H1 (cell line): Measurements from ENCODE around the gene TRIM67. TPM values are rescaled to one million over a fixed set of nuclear protein-coding genes. Genes with fewer than 3 reads are reported as not detected.

Experiments used
- CTCF ChIA-PET: fragments of 300-600 bp; sonication (Branson Sonifier 250); formaldehyde crosslinking; loops from one replicate; lab custom pipeline; 2021; ENCODE audit not compliant: partially characterized antibody; lab: Charles Lee
- POLR2A ChIA-PET: fragments of 300-600 bp; sonication (Branson Sonifier 250); formaldehyde crosslinking; loops from one replicate; lab custom pipeline; 2021; ENCODE audit warnings: inconsistent platforms; ENCODE audit not compliant: partially characterized antibody; lab: Charles Lee
- DNase-seq, 2 experiments: peaks; one replicate each; pipeline versions ENCODE4 v3.0.0 to v3.0.0-alpha.2; 2010 to 2022; ENCODE audit warnings: low spot score in 2 of 2, low read depth in 1 of 2, mixed read lengths in 1 of 2
- FAIRE-seq: peaks from 2 replicates; lab custom pipeline; 2011; peaks lifted over from hg19 to GRCh38; lab: Jason Lieb, UNC
- H2AFZ ChIP-seq: 2 replicates; pipeline ENCODE4 v1.8.1; 2012; ENCODE audit warnings: low read length, inconsistent platforms
- H2AK5ac ChIP-seq: 2 replicates; pipeline ENCODE4 v1.6.1; 2013; ENCODE audit warnings: low read depth, low read length
- H2BK120ac ChIP-seq: replicated peaks from 2 replicates; pipeline ENCODE3; 2013; ENCODE audit warnings: low read depth, low read length, inconsistent platforms
- H2BK12ac ChIP-seq: 2 replicates; pipeline ENCODE4 v1.6.1; 2013; ENCODE audit warnings: low read depth, low read length
- H2BK15ac ChIP-seq: 2 replicates; pipeline ENCODE4 v1.6.1; 2013; ENCODE audit warnings: low read length
- H2BK20ac ChIP-seq: 2 replicates; pipeline ENCODE4 v1.6.1; 2013; ENCODE audit warnings: low read length
- H2BK5ac ChIP-seq: 2 replicates; pipeline ENCODE4 v1.6.1; 2013; ENCODE audit warnings: low read depth, low read length
- H3K14ac ChIP-seq: 2 replicates; pipeline ENCODE4 v1.6.1; 2013; ENCODE audit warnings: inconsistent platforms; ENCODE audit not compliant: insufficient read length
- H3K18ac ChIP-seq: 2 replicates; pipeline ENCODE4 v1.6.1; 2013; ENCODE audit warnings: low read length; ENCODE audit errors: extremely low read depth
- H3K23ac ChIP-seq: 2 replicates; pipeline ENCODE4 v1.6.1; 2013; ENCODE audit warnings: inconsistent platforms; ENCODE audit not compliant: insufficient read length
- H3K23me2 ChIP-seq: 2 replicates; pipeline ENCODE4 v1.6.1; 2013; ENCODE audit warnings: low read depth, low read length
- H3K27ac ChIP-seq: 2 replicates; pipeline ENCODE4 v1.6.1; 2011; ENCODE audit warnings: low read depth, low read length, inconsistent platforms
- H3K27me3 ChIP-seq, 4 experiments: replicated peaks in 1 of 4; 1 replicate in 1 of 4; 2 replicates in 3 of 4; pipeline versions ENCODE4 v1.6.1 to v1.8.1; 2011 to 2013; ENCODE audit warnings: low read length in 3 of 4, mild to moderate bottlenecking in 3 of 4, inconsistent platforms in 2 of 4, mixed read lengths in 2 of 4, moderate library complexity in 1 of 4; ENCODE audit not compliant: control insufficient read depth in 3 of 4, insufficient read depth in 3 of 4; ENCODE audit errors: extremely low read depth in 1 of 4
- H3K36me3 ChIP-seq, 4 experiments: 2 replicates each; pipeline versions ENCODE4 v1.6.1 to v1.8.1; 2011 to 2013; ENCODE audit warnings: mild to moderate bottlenecking in 4 of 4, low read length in 3 of 4, moderate library complexity in 2 of 4, control low read depth in 1 of 4, inconsistent platforms in 1 of 4; ENCODE audit not compliant: insufficient read depth in 4 of 4, control insufficient read depth in 2 of 4
- H3K4ac ChIP-seq: replicated peaks from 2 replicates; pipeline ENCODE3; 2013; ENCODE audit warnings: low read length, low read depth, mixed read lengths, inconsistent platforms; ENCODE audit not compliant: insufficient read length
- H3K4me1 ChIP-seq, 4 experiments: replicated peaks in 1 of 4; 1 replicate in 1 of 4; 2 replicates in 3 of 4; pipeline versions ENCODE4 v1.6.1 to v1.8.1; 2011 to 2013; ENCODE audit warnings: low read length in 3 of 4, inconsistent platforms in 2 of 4, mixed read lengths in 1 of 4; ENCODE audit not compliant: insufficient read depth in 4 of 4, control insufficient read depth in 3 of 4
- H3K4me2 ChIP-seq, 2 experiments: 2 replicates each; pipeline versions ENCODE4 v1.6.1 to v1.8.1; 2011 to 2013; ENCODE audit warnings: low read depth in 2 of 2, low read length in 2 of 2, control low read depth in 1 of 2, inconsistent platforms in 1 of 2, mild to moderate bottlenecking in 1 of 2; ENCODE audit not compliant: insufficient read depth in 1 of 2
- H3K4me3 ChIP-seq, 4 experiments: fragments of 200-600, 300-600 bp in 1 of 4; sonication (generic), shearing (Covaris generic), sonication (Bioruptor Twin) in 1 of 4; 2 replicates each; pipeline versions ENCODE4 v1.5.1 to v1.8.1; 2011 to 2016; ENCODE audit warnings: low read length in 4 of 4, low read depth in 3 of 4, control low read depth in 2 of 4, inconsistent platforms in 2 of 4, mild to moderate bottlenecking in 2 of 4, mixed read lengths in 1 of 4, moderate library complexity in 1 of 4; ENCODE audit not compliant: insufficient read depth in 2 of 4; ENCODE audit errors: extremely low read depth in 1 of 4
- H3K56ac ChIP-seq: replicated peaks from 2 replicates; pipeline ENCODE3; 2013; ENCODE audit warnings: low read depth, mild to moderate bottlenecking, mixed read lengths, low read length, inconsistent platforms; ENCODE audit not compliant: insufficient read length
- H3K79me1 ChIP-seq: 2 replicates; pipeline ENCODE4 v1.6.1; 2013; ENCODE audit warnings: low read depth, low read length, control low read depth
- H3K79me2 ChIP-seq, 2 experiments: 2 replicates each; pipeline versions ENCODE4 v1.6.1 to v1.8.1; 2012 to 2013; ENCODE audit warnings: low read length in 2 of 2, mild to moderate bottlenecking in 2 of 2, inconsistent platforms in 1 of 2; ENCODE audit not compliant: insufficient read depth in 2 of 2, control insufficient read depth in 1 of 2
- H3K9ac ChIP-seq, 4 experiments: replicated peaks in 1 of 4; 1 replicate in 1 of 4; 2 replicates in 3 of 4; pipeline versions ENCODE4 v1.6.1 to v1.8.1; 2011 to 2013; ENCODE audit warnings: low read depth in 3 of 4, low read length in 3 of 4, control low read depth in 2 of 4, mild to moderate bottlenecking in 2 of 4, moderate library complexity in 2 of 4, inconsistent platforms in 1 of 4; ENCODE audit errors: extremely low read depth in 1 of 4
- H3K9me3 ChIP-seq, 2 experiments: 2 replicates each; pipeline versions ENCODE4 v1.6.1 to v1.8.1; 2012 to 2013; ENCODE audit warnings: mild to moderate bottlenecking in 2 of 2, moderate library complexity in 2 of 2, control low read depth in 1 of 2, inconsistent platforms in 1 of 2, low read depth in 1 of 2, low read length in 1 of 2, mixed read lengths in 1 of 2; ENCODE audit not compliant: insufficient read depth in 2 of 2
- H4K20me1 ChIP-seq, 2 experiments: replicated peaks in 1 of 2; 2 replicates each; pipeline versions ENCODE3 to v1.8.1; 2011 to 2013; ENCODE audit warnings: inconsistent platforms in 2 of 2, low read length in 2 of 2, mild to moderate bottlenecking in 1 of 2; ENCODE audit not compliant: insufficient read depth in 2 of 2, control insufficient read depth in 1 of 2
- H4K5ac ChIP-seq: 2 replicates; pipeline ENCODE4 v1.6.1; 2013; ENCODE audit warnings: low read length, low read depth, mixed read lengths, inconsistent platforms; ENCODE audit not compliant: insufficient read length
- H4K8ac ChIP-seq: 2 replicates; pipeline ENCODE4 v1.8.0; 2013; ENCODE audit warnings: mild to moderate bottlenecking, moderate library complexity, low read length, inconsistent platforms; ENCODE audit not compliant: insufficient read depth; ENCODE audit errors: extremely low read depth
- H4K91ac ChIP-seq: replicated peaks from 2 replicates; pipeline ENCODE3; 2013; ENCODE audit warnings: low read length, mixed read lengths, inconsistent platforms; ENCODE audit not compliant: insufficient read length
- ASH2L ChIP-seq: fragments of 200-600, 300-600 bp; sonication (generic); IDR thresholded peaks from one replicate; pipeline ENCODE4 v1.7.1; 2017; ENCODE audit warnings: low read length
- CEBPB ChIP-seq: IDR thresholded peaks from 2 replicates; pipeline ENCODE4 v1.6.1; 2012; ENCODE audit warnings: low read depth, low read length
- CHD1 ChIP-seq: IDR thresholded peaks from 2 replicates; pipeline ENCODE4 v1.6.1; 2012; ENCODE audit warnings: low read depth, low read length, improper control_type of control experiment
- CHD2 ChIP-seq: IDR thresholded peaks from 2 replicates; pipeline ENCODE4 v1.6.1; 2012; ENCODE audit warnings: low read length, improper control_type of control experiment
- FOSL1 ChIP-seq: IDR thresholded peaks from 2 replicates; pipeline ENCODE4 v1.6.1; 2011; ENCODE audit warnings: mild to moderate bottlenecking, low read depth, low read length, moderate library complexity; ENCODE audit not compliant: insufficient read depth
- HDAC2 ChIP-seq, 2 experiments: fragments of 300-600 bp in 1 of 2; sonication (generic) in 1 of 2; IDR thresholded peaks; 2 replicates each; pipeline ENCODE4 v1.6.1; 2011 to 2012; ENCODE audit warnings: low read depth in 2 of 2, low read length in 2 of 2, mild to moderate bottlenecking in 2 of 2, moderate library complexity in 2 of 2, borderline replicate concordance in 1 of 2, inconsistent platforms in 1 of 2
- HDAC6 ChIP-seq: IDR thresholded peaks from one replicate; pipeline ENCODE4 v1.7.1; 2012; ENCODE audit warnings: low read depth, mild to moderate bottlenecking, inconsistent platforms, low read length, moderate library complexity
- KDM5A ChIP-seq: fragments of 200-600 bp; IDR thresholded peaks from 2 replicates; pipeline ENCODE4 v1.7.1; 2012; ENCODE audit warnings: mild to moderate bottlenecking, low read length, inconsistent platforms, mixed read lengths
- PHF8 ChIP-seq: fragments of 200-600 bp; sonication (generic); conservative IDR thresholded peaks from 2 replicates; pipeline ENCODE4 v1.7.1; 2012; ENCODE audit warnings: low read depth, mild to moderate bottlenecking, inconsistent platforms, low read length, moderate library complexity
- RAD21 ChIP-seq, 2 experiments: IDR thresholded peaks in 1 of 2; conservative IDR thresholded peaks in 1 of 2; 2 replicates each; pipeline ENCODE4 v1.6.1; 2011; ENCODE audit warnings: low read depth in 2 of 2, low read length in 2 of 2, improper control_type of control experiment in 1 of 2, inconsistent platforms in 1 of 2, mild to moderate bottlenecking in 1 of 2, moderate library complexity in 1 of 2
- RFX5 ChIP-seq: IDR thresholded peaks from 2 replicates; pipeline ENCODE4 v1.6.1; 2011; ENCODE audit warnings: low read depth, low read length, improper control_type of control experiment, borderline replicate concordance
- SIX5 ChIP-seq: IDR thresholded peaks from 2 replicates; pipeline ENCODE4 v1.6.1; 2011; ENCODE audit warnings: mild to moderate bottlenecking, low read depth, low read length
- SP1 ChIP-seq: IDR thresholded peaks from 2 replicates; pipeline ENCODE4 v1.6.1; 2011; ENCODE audit warnings: low read depth, low read length
- WGBS, 2 experiments: shearing (Covaris generic) in 1 of 2; methylation state at CpG; one replicate each; pipeline versions ENCODE4 v1.1.6 to v1.1.7; 2013 to 2015; ENCODE audit warnings: low lambda C conversion rate in 2 of 2, mixed read lengths in 2 of 2, inconsistent platforms in 1 of 2, low coverage in 1 of 2, missing lambda C conversion rate in 1 of 2; ENCODE audit not compliant: insufficient replicate concordance in 2 of 2, insufficient coverage in 1 of 2, insufficient read length in 1 of 2; ENCODE audit errors: extremely low coverage in 1 of 2, missing lambda C conversion rate in 1 of 2; 5-methylcytosine and 5-hydroxymethylcytosine counted together
- polyA plus RNA-seq, 7 experiments: library from polyadenylated mRNA; depleted of rRNA in 3 of 7; stranded (reverse) in 5 of 7; unstranded in 2 of 7; fragments of >200 nt in 5 of 7; fragments of 200-250 nt in 2 of 7; gene quantifications; 1 replicate in 5 of 7; 2 replicates in 1 of 7; 4 replicates in 1 of 7; pipeline versions ENCODE4 v1.2.1 to v1.2.3, GENCODE V29; 2011 to 2013; ENCODE audit warnings: missing spikeins in 2 of 7, mixed read lengths in 2 of 7
- total RNA-seq: library from RNA; stranded (reverse); fragmentation: NEBNext Ultra II Directional; extraction: Animal tissue kit (Norgen Biotek cat#: 25700); gene quantifications from 2 replicates; pipeline ENCODE4 v1.2.1, GENCODE V29; 2021

TRIM67 gene
- total and polyA plus RNA-seq, 2 of the 8 experiments (the other 6 are each of a cell fraction or from before 2014, with no cell fraction given) = under 0.01 TPM; not detected in 1

GRCh38 chr1:231203259-231204057, 41.6 kb downstream of the TRIM67 start:
- H4K8ac ChIP-seq = no peak overlapping the region
- H2AK5ac ChIP-seq = no peak overlapping the region
- H3K4me1 ChIP-seq = no peaks in the 10 kb centered on the region
- H3K27ac ChIP-seq = no peak overlapping the region
- CTCF ChIA-PET = interaction anchor here (0.8 to 1.4 kb wide), 3 partner anchors 16 to 109 kb away, joined by 3 to 4 read pairs (median 3); no protein-coding TSS in a partner anchor
- no peak overlapping the region for H3K4ac ChIP-seq
- H3K36me3 ChIP-seq = no peaks in the 10 kb centered on the region
- H2BK15ac ChIP-seq = no peak overlapping the region
- H3K18ac ChIP-seq = no peak overlapping the region
- H3K9ac ChIP-seq = no peak overlapping the region
- no peak overlapping the region for H3K56ac ChIP-seq
- no peaks in the 10 kb centered on the region for H3K79me1 ChIP-seq
- POLR2A ChIA-PET = no interaction called here
- peaks cover 0 to 9% (median 3%) of the 10 kb centered on the region in 4 experiments; a peak in 4 of 7 replicates for H3K27me3 ChIP-seq
- WGBS, 2 experiments = 93% methylated on average over 20 of the region's 21 CpGs; no CpG with 5 or more reads in 1 of the 2 experiments
- no peak overlapping the region for H2BK20ac ChIP-seq
- H3K9me3 ChIP-seq = no peaks in the 10 kb centered on the region
- H4K5ac ChIP-seq = no peak overlapping the region
- no peak overlapping the region for H3K23ac ChIP-seq
- no peaks in the 10 kb centered on the region; the same call in 1 of the 2 replicates for H3K23me2 ChIP-seq
- no peaks in the 10 kb centered on the region for H4K20me1 ChIP-seq
- no peak overlapping the region for H3K4me3 ChIP-seq
- no peaks in the 10 kb centered on the region for H3K79me2 ChIP-seq
- H3K14ac ChIP-seq = no peak overlapping the region
- H2AFZ ChIP-seq = no peak overlapping the region
- no peak overlapping the region for H4K91ac ChIP-seq
- no peak overlapping the region for H2BK120ac ChIP-seq
- DNase-seq (no peak), FAIRE-seq (no peak)
- H3K4me2 ChIP-seq = no peak overlapping the region
- no peak overlapping the region for H2BK5ac ChIP-seq
- H2BK12ac ChIP-seq = no peak overlapping the region
- TF ChIP-seq ASH2L (no peak), CHD2 (no peak), PHF8 (no peak), CHD1 (no peak), CEBPB (no peak), HDAC2 (IDR thresholded peaks at IDR 0.05; ENCODE audit: borderline replicate concordance in 1 of 2, low read depth in 2 of 2, low read length in 2 of 2) (no peak), KDM5A (no peak), FOSL1 (no peak), HDAC6 (no peak), SIX5 (no peak), SP1 (no peak), RFX5 (no peak), RAD21 (IDR thresholded peaks at IDR 0.05 in 1 of 2, conservative IDR thresholded peaks at IDR 0.05 in 1 of 2; ENCODE audit: low read depth in 2 of 2, low read length in 2 of 2) (no peak)
